GM21360 (cell line): ENCODE data around the gene TRH.
"Not testable (repeated sequence)": the region's sequence is repeated elsewhere in the genome, so short reads cannot be mapped to it uniquely, and the experiment has no call there.

Source experiments
- ATAC-seq: cut with Tn5 transposase; IDR thresholded peaks from one replicate; pipeline ENCODE4 v1.9.1; 2021; ENCODE audit warnings: mild to moderate bottlenecking, moderate library complexity; ENCODE audit not compliant: unreplicated experiment

The TRH gene

GRCh38 chr3:129962600-129962999 lies 11.9 kb upstream of the TRH start:
- no peak for ATAC-seq

DNA sequence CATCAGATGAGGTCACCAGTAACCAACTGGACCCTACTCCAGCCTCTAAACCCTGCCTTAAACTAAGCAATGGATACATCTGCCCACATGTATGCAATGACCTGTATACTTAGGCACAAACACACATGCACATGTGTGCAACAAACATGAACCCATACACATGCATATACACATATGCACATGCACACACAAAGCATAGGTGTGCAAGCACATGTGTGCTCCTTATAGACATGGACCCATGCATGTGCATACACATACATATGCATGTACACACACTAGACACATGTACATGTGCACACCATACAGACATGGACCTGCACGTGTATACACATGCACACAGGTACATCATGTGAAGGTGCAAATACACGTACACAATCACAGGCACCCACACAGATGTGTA lies 8.6 kb upstream of the TRH start:
- ATAC-seq: no peak

DNA sequence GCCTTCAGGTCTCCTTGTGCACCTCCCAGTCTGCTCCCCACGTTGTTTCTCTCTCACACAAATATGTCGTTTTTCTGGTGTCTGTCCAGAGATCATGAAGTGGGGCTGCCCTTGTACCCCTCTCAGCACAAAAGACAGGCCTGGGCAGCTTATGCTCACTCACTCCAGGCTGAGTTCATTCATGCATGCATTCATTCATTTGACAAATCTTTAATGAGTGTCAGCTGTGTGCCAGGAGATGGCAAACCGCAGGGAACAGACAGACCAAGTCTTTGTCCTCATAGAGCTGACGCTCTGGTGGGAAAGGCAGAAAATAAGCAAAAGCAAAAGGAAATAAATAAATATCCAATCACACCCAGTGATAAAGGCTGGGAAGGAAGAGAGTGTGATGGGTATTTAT lies 7.6 kb upstream of the TRH start:
- no peak for ATAC-seq

DNA sequence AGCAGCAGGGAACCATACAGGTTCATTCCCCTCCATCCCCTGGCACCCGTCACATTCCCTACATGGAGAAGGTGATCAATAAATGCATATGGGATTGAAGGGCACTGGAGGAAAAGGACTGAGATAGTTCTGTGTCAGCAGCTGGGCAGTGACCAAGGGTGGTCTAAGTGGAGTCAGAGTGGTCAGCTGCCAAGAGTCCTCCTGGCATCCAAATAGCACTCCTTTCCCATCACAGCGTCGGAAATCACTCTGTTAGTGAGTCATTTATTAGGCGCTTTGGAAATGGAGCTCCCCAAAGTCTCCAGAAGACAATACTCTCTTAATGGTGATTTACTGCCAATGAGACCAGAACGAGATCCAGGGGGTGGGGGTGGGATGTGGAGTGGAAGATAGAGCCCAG lies 6.8 kb upstream of the TRH start:
- no peak for ATAC-seq

- no peak for ATAC-seq
These were observed 3.0 kb upstream of the TRH start for GRCh38 chr3:129971351-129972052.

GRCh38 chr3:129972301-129972700 lies 2.2 kb upstream of the TRH start:
- ATAC-seq: no peak

GRCh38 chr3:129973853-129974563 lies 512 bp upstream of the TRH start:
- ATAC-seq: no peak

DNA sequence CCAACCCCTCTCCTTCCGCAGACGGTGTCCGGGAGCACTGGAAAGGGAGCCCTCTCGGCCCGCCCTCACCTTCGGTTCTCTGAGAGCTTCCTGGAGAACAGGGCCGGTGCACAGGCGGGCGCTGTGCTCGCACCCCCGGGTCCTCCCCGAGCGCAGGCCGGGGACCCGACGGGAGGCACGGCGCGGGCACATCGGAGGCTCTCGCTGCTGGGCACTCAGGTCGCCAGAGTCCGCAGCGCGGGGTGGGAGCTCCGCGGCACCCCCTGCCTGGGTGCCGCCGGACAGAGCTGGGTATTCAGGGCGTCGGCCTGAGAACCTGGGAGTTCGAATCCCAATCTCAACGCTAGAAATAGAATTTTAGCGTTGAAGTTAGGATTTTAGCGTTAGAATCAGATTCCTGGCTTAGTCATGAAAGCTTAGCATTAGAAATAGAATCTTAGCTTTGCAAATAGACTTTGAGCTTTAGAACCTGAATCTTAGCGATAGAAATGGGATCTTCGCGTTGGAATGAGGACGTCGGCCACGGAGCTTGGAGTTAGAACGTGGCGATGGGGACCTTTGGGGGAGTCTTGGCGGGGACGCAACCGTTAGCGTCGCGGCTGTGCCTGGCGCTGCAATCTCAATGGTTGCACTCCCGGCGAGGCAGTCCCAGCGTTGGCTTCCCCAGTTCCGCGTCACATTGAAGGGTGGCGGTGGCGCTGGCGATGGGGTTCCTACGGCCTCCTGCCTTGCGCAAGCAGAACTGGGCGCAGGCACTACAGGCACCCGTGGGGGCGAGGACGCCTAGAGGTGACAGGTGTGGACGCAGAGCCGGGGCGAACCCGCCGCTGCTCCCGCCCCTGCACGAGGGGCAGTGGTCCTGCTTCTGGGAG lies 549 bp downstream of the TRH start:
- ATAC-seq: no peak

- ATAC-seq: no peak
These were observed 1.2 kb downstream of the TRH start for GRCh38 chr3:129975705-129976048.

DNA sequence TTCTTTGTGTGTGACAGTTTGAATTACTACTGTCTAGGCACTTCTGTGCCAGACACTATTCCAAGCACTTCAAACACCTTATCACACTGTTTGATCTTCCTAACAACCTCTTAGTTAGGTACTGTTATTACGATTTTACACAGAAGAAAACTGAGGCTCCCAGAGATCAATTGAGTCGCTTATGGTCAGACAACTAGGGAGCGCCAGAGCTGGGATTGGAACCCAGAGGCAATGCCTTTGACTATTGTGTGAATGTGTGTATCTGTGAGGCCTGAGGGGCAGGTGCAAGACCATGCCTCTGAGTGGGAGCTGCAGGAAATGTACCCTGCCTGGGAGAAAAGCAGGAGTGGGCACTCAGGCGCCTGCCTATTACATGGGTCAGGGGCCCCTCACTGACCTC lies 1.8 kb downstream of the TRH start:
- ATAC-seq: no peak

- ATAC-seq: no peak
These were observed 3.6 kb downstream of the TRH start for GRCh38 chr3:129978123-129978522.

GRCh38 chr3:129979905-129980304 lies 5.4 kb downstream of the TRH start:
- no peak for ATAC-seq

- ATAC-seq: no peak
These were observed 9.0 kb downstream of the TRH start for GRCh38 chr3:129983561-129983960.

GRCh38 chr3:129984125-129984524 lies 9.6 kb downstream of the TRH start:
- no peak for ATAC-seq

DNA sequence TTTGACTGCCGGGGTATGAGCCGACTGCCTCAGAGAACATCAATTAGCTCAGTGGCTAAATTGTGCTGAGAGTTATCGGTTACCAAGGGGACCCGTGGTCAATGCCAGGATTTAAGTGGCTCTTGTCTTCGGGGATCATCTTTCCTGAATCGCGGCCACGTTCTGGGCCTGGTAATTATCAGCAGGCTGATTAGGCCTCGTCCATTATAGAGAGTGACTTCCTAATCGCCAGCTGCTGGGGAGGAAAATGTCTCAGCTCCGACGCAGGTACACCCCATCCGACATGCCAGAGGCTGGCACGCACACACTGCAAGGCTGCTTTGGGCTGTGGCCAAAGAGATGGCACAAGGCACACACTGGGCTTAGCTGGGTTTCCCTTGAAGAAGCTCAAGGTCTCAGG lies 10.6 kb downstream of the TRH start:
- no peak for ATAC-seq

DNA sequence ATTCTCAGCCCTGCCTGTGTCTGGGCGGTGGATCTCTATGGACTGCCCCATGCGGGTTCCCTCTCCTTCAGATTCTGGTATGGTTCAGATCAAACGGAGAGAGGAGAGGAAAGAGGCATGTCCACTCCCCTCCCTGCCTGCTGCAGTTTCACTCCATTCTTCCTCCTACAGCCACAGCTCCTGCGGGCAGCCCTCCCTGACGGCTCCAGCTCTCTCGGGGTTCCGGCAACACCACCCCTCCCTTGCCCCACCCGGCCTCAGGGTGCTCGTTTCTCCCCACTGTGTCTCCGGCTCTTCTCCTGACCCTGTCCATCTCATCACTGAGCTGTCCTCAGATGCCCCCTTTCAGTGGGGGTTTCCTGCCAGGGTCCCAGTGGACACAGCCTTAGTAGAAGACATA lies 13.9 kb downstream of the TRH start:
- ATAC-seq: no peak

- no peak for ATAC-seq
These were observed 14.9 kb downstream of the TRH start for GRCh38 chr3:129989414-129989813.

GRCh38 chr3:129992781-129993180 lies 18.3 kb downstream of the TRH start:
- no peak for ATAC-seq

DNA sequence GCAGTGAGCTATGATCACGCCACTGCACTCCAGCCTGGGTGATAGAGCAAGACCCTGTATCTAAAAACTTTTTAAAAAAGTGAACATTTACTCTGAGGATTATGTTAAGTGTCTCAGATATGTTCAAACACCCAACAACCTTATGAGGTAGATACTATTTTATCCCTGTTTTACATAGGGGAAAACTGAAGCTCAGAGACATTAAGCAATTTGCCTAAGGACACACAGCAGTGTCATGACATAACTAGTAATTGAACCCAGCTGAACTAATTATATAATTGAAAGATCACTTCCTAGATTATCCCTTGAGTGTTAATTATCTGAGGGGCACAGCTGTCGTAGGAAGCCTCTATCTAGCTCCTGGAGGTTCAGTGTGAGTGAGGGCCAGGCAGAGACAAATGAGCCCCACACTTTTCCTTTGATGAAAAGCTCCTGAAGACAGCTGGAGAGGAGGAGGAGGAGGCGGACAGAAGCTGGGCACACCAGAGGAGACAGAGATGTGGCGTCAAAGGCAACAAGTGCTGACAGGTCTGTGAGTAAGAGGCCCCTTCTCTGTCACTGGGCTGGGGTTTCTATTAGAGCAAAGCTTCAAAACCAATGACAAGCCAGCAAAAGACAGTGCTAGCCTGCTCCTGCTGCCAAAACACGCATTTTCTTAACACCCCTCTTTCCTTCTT lies 20.5 kb downstream of the TRH start:
- no peak for ATAC-seq

GRCh38 chr3:129996073-129996472 lies 21.6 kb downstream of the TRH start:
- ATAC-seq: no peak

- not testable (repeated sequence) for ATAC-seq
These were observed 24.7 kb downstream of the TRH start for GRCh38 chr3:129999176-129999575.
